K562 (cell line): ENCODE data around the gene AKT1. TPM values are rescaled to one million over a fixed set of nuclear protein-coding genes. Genes with fewer than 3 reads are reported as not detected.
A peak's percentile ranks its signal among the peaks of the same experiment; 100 is the strongest.

Source experiments
- ATAC-seq: fragments of 200-7000 bp; cut with Tn5 transposase; 3 replicates; pipeline ENCODE4 v1.9.1; 2020; ENCODE audit warnings: moderate library complexity
- BruUV-seq: library from RNA; stranded (reverse); fragments of 400-500 nt; replicated peaks from 2 replicates; lab custom pipeline; 2021; lab: Mats Ljungman, UMichigan
- CTCF ChIA-PET: fragments of 300-600 bp; formaldehyde crosslinking; extraction: SDS; loops from one replicate; lab custom pipeline; 2021; ENCODE audit warnings: low intra/inter-chr PET ratio; lab: Yijun Ruan, JAX
- POLR2A ChIA-PET: fragments of 300-600, 350-650 bp; sonication (Branson Sonifier 250); formaldehyde crosslinking; extraction: SDS; loops from one replicate; lab custom pipeline; 2021; ENCODE audit warnings: antibody characterized with exemption, inconsistent platforms; lab: Yijun Ruan, JAX
- DNase-seq, 4 experiments: peaks; one replicate each; pipeline versions ENCODE4 v3.0.0 to v3.0.0-alpha.2; 2011 to 2018; ENCODE audit warnings: low spot score in 3 of 4, mixed read lengths in 3 of 4; ENCODE audit errors: extremely low read depth in 1 of 4
- FAIRE-seq: peaks from 2 replicates; lab custom pipeline; 2011; peaks lifted over from hg19 to GRCh38; lab: Jason Lieb, UNC
- H2AFZ ChIP-seq: 2 replicates; pipeline ENCODE4 v1.6.0; 2011; ENCODE audit warnings: low read depth, low read length, control low read depth, inconsistent platforms
- H3K27ac ChIP-seq: fragments of 200-600 bp; 3 replicates; pipeline ENCODE4 v1.8.0; 2011; ENCODE audit warnings: low read depth, mild to moderate bottlenecking, control low read depth, inconsistent platforms, low read length, moderate library complexity, mixed read lengths; ENCODE audit errors: extremely low read depth
- H3K27me3 ChIP-seq, 2 experiments: fragments of 300-600 bp in 1 of 2; 2 replicates in 1 of 2; 3 replicates in 1 of 2; pipeline versions ENCODE4 v1.6.0 to v1.8.0; 2011; ENCODE audit warnings: inconsistent platforms in 2 of 2, low read length in 2 of 2, mild to moderate bottlenecking in 1 of 2, mixed read lengths in 1 of 2, moderate library complexity in 1 of 2; ENCODE audit not compliant: control insufficient read depth in 2 of 2, insufficient read depth in 2 of 2
- H3K36me3 ChIP-seq: fragments of 300-600 bp; 3 replicates; pipeline ENCODE4 v1.8.0; 2011; ENCODE audit warnings: mild to moderate bottlenecking, low read length, inconsistent platforms; ENCODE audit not compliant: control insufficient read depth, insufficient read depth
- H3K4me1 ChIP-seq, 2 experiments: fragments of 200-600 bp in 1 of 2; replicated peaks in 1 of 2; 2 replicates in 1 of 2; 3 replicates in 1 of 2; pipeline versions ENCODE4 v1.5.1 to v1.8.0; 2011; ENCODE audit warnings: inconsistent platforms in 2 of 2, low read length in 2 of 2, mild to moderate bottlenecking in 1 of 2, mixed read lengths in 1 of 2, moderate library complexity in 1 of 2; ENCODE audit not compliant: control insufficient read depth in 2 of 2, insufficient read depth in 2 of 2
- H3K4me2 ChIP-seq: 2 replicates; pipeline ENCODE4 v1.6.1; 2011; ENCODE audit warnings: low read length, control low read depth, inconsistent platforms, mixed read lengths; ENCODE audit not compliant: insufficient read depth
- H3K4me3 ChIP-seq: fragments of 200-600 bp; sonication (generic), shearing (Covaris generic); 2 replicates; pipeline ENCODE4 v1.5.1; 2016; ENCODE audit warnings: control low read depth, inconsistent platforms
- H3K79me2 ChIP-seq: fragments of 200-600 bp; 3 replicates; pipeline ENCODE4 v1.8.0; 2011; ENCODE audit warnings: low read length, inconsistent platforms; ENCODE audit not compliant: control insufficient read depth, insufficient read depth
- H3K9ac ChIP-seq, 2 experiments: 2 replicates each; pipeline versions ENCODE4 v1.6.0 to v1.6.1; 2011; ENCODE audit warnings: low read depth in 2 of 2, low read length in 2 of 2, control low read depth in 1 of 2, inconsistent platforms in 1 of 2, mild to moderate bottlenecking in 1 of 2, mixed read lengths in 1 of 2; ENCODE audit not compliant: insufficient read depth in 1 of 2
- H3K9me1 ChIP-seq: one replicate; pipeline ENCODE4 v1.6.0; 2011; ENCODE audit warnings: inconsistent platforms, mild to moderate bottlenecking, low read length, moderate library complexity; ENCODE audit not compliant: control insufficient read depth, insufficient read depth
- H3K9me3 ChIP-seq: replicated peaks from 2 replicates; pipeline ENCODE4 v1.5.1; 2011; ENCODE audit warnings: low read depth, low read length, inconsistent platforms; ENCODE audit not compliant: control insufficient read depth, insufficient read depth
- H4K20me1 ChIP-seq: replicated peaks from 2 replicates; pipeline ENCODE4 v1.6.1; 2011; ENCODE audit warnings: low read length, inconsistent platforms, mixed read lengths; ENCODE audit not compliant: control insufficient read depth, insufficient read depth
- ARID2 ChIP-seq: fragments of 450-650 bp; IDR thresholded peaks from 2 replicates; pipeline ENCODE4 v1.6.1; 2017; ENCODE audit warnings: antibody characterized with exemption, mild to moderate bottlenecking
- BHLHE40 ChIP-seq: IDR thresholded peaks from 2 replicates; pipeline ENCODE4 v1.6.1; 2011; ENCODE audit warnings: low read length, improper control_type of control experiment
- NR2C1 ChIP-seq, 2 experiments: fragments of 450-650 bp; IDR thresholded peaks; 2 replicates each; pipeline ENCODE4 v1.6.1; 2017; ENCODE audit warnings: mild to moderate bottlenecking in 2 of 2, antibody characterized with exemption in 1 of 2, inconsistent platforms in 1 of 2, missing compliant biosample characterization in 1 of 2, missing genetic modification characterization in 1 of 2
- POLR2G ChIP-seq: fragments of 200-400 bp; formaldehyde crosslinking; IDR thresholded peaks from 2 replicates; pipeline ENCODE4 v1.6.1; 2017; ENCODE audit warnings: low read depth, mild to moderate bottlenecking, antibody characterized with exemption, low read length, moderate library complexity
- RBFOX2 ChIP-seq: fragments of 200-400 bp; formaldehyde crosslinking; IDR thresholded peaks from 2 replicates; pipeline ENCODE4 v1.6.1; 2017; ENCODE audit warnings: low read depth, mild to moderate bottlenecking, low read length, moderate library complexity
- SAP30 ChIP-seq: fragments of 200-600 bp; sonication (generic); IDR thresholded peaks from 2 replicates; pipeline ENCODE4 v1.6.1; 2012; ENCODE audit warnings: borderline replicate concordance, low read depth, mild to moderate bottlenecking, moderate library complexity, low read length, control low read depth, inconsistent platforms; ENCODE audit not compliant: insufficient read depth, poor library complexity, severe bottlenecking
- SMARCE1 ChIP-seq: fragments of 450-650 bp; IDR thresholded peaks from 2 replicates; pipeline ENCODE4 v1.7.1; 2016; ENCODE audit warnings: mild to moderate bottlenecking
- ZNF696 ChIP-seq: fragments of 250-450 bp; sonication (Bioruptor Pico); conservative IDR thresholded peaks from 2 replicates; pipeline ENCODE4 v1.4.0; 2020; ENCODE audit warnings: mild to moderate bottlenecking, moderate library complexity
- ZNF780A ChIP-seq: fragments of 250-450 bp; sonication (Bioruptor Pico); IDR thresholded peaks from 2 replicates; pipeline ENCODE4 v1.5.0; 2021; ENCODE audit warnings: mild to moderate bottlenecking
- WGBS: fragments of 100-300 bp; shearing (Covaris generic); methylation state at CpG from one replicate; pipeline ENCODE4 v1.1.6; 2016; ENCODE audit warnings: low coverage, mixed read lengths; ENCODE audit not compliant: insufficient coverage; ENCODE audit errors: missing lambda C conversion rate; 5-methylcytosine and 5-hydroxymethylcytosine counted together
- in situ Hi-C: fragments of 300-500 bp; cut with MboI; formaldehyde crosslinking; loops from 4 replicates; pipeline ENCODE4 v1.15.0; 2018; ENCODE audit warnings: inconsistent platforms, mixed read lengths
- intact Hi-C: fragments of 100-400 bp; cut with micrococcal nuclease; formaldehyde crosslinking; loops from 2 replicates; pipeline ENCODE4 v1.14.2; 2022
- polyA plus RNA-seq, 8 experiments: library from polyadenylated mRNA; depleted of rRNA in 4 of 8; stranded (reverse) in 5 of 8; unstranded in 3 of 8; fragments of >200 nt; fragmentation: Nextera tagmentation in 2 of 8; fragmentation: Illumina TruSeq in 1 of 8; extraction: Ambion mirVana in 2 of 8; extraction: Trizol in 1 of 8; gene quantifications; 2 replicates each; pipeline versions ENCODE4 v1.2.1 to v1.2.3, GENCODE V29; 2011 to 2014; ENCODE audit warnings: inconsistent platforms in 1 of 8, missing spikeins in 1 of 8
- total RNA-seq, 7 experiments: library from RNA; depleted of rRNA in 6 of 7; stranded (reverse); fragments of >200 nt in 6 of 7; fragmentation: Illumina TruSeq in 2 of 7; extraction: Trizol in 2 of 7; gene quantifications; 2 replicates each; pipeline versions ENCODE4 v1.2.1 to v1.2.3, GENCODE V29; 2011 to 2021; ENCODE audit warnings: low replicate concordance in 1 of 7
- TF ChIP-seq, protein P1 (sequence below): sonication (generic); formaldehyde crosslinking; IDR thresholded peaks from 2 replicates; pipeline ENCODE4 v1.8.0; 2022; ENCODE audit warnings: missing genetic modification reagents, mild to moderate bottlenecking, moderate library complexity, borderline replicate concordance
- TF ChIP-seq, protein P2 (sequence below), 2 experiments: IDR thresholded peaks; 2 replicates each; pipeline ENCODE4 v1.6.1; 2012; ENCODE audit warnings: improper control_type of control experiment in 2 of 2, low read depth in 2 of 2, low read length in 2 of 2, borderline replicate concordance in 1 of 2

The AKT1 gene
- total and polyA plus RNA-seq, 9 of the 15 experiments (the other 6 are each of a cell fraction or from before 2014, with no cell fraction given), result 0.49 to 132 (median 75.1) TPM

DNA sequence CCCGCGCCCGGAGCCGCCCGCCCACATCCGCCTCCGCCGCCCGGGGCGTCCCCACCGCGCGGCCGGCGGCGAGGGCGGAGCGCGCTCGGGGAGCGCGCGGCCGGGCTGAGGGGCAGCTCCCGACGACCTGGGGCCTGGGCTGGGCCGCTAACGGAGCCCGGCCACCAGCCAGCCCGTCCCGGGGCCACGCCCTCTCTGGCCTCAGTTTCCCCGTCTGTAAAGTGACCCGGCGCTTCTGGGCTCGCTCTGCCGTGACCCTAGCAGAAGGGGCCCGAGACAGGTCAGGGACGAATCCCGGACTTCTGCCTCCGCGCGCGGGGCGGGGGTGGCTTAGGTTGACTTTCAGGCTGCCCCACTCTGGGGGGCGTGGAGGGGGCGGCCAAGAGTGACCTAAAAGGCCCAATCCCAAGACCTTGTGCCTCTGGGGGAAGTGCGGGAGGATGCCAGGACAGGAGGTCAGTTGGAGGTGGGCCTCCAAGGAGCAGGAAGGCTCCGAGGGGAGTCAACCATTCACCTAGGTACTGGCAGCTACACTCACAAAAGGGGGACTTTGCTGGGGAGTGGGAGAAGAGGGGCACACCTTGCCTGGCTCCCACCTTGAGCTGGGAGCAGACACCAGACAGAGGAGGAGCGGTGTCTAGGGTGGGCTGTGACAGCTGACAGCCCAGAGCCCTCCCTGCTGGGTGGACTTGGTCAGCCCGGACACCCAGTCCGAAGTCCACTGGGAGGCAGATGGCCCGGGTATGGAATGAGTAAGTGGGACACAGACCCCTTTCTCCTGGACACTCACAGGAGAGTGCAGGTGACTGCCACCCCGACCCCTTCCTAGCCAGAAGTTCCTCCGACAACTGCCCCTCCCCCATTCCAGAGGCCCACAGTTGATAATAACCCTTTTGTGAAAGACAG is 486 bp upstream of the AKT1 start (continued):
- TF ChIP-seq, protein P1, sequence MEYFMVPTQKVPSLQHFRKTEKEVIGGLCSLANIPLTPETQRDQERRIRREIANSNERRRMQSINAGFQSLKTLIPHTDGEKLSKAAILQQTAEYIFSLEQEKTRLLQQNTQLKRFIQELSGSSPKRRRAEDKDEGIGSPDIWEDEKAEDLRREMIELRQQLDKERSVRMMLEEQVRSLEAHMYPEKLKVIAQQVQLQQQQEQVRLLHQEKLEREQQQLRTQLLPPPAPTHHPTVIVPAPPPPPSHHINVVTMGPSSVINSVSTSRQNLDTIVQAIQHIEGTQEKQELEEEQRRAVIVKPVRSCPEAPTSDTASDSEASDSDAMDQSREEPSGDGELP (CRISPR knock-in tag), result peak; percentile 50; the same call in 1 of the 2 replicates

DNA sequence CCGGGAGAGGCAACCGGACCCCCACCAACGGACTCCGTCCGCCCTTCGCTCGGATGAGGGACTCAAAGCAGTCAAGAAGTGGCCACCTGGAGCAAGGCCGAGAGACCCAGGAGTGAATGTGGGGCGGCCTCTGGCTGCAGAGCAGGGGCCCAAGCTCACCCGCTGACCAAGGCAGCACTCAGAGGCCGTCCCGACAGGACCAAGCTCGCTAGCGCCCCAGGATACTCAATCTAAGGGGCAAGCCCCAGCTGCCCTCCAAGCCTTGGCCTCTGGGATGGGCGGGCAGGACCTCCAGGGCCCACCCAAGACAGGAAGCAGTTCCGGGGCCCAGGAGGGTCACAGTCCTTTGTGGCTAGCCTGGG is 936 bp downstream of the AKT1 start:
- in situ Hi-C loops, result no loop called here
- intact Hi-C loops, result no loop called here
- DNase-seq, result peak in 1 of 4 experiments; percentile 43
- Histone ChIP-seq H3K79me2 (peaks cover 52% of the 10 kb centered on the region), H2AFZ (no peak overlapping the region), H3K4me3 (peak overlapping the region; percentile 70), H3K4me2 (peak overlapping the region; percentile 79), H3K9ac (peak overlapping the region; percentile 82 to 93), H3K9me1 (no peaks in the 10 kb centered on the region), H3K4me1 (peaks cover 46 to 92% of the 10 kb centered on the region in 2 experiments), H3K27me3 (no peaks in the 10 kb centered on the region), H4K20me1 (peaks cover 12% of the 10 kb centered on the region; the same call in 1 of the 2 replicates), H3K9me3 (no peaks in the 10 kb centered on the region), H3K27ac (peak overlapping the region; percentile 74), H3K36me3 (peaks cover 33% of the 10 kb centered on the region; the same call in 1 of the 3 replicates)
- peak; percentile 36 for ATAC-seq
- BruUV-seq, result no TSS peak
- FAIRE-seq, result no peak
- ChIA-PET POLR2A (interaction anchor here (0.6 to 0.9 kb wide), 3 partner anchors 9 to 292 kb away, joined by 3 to 4 read pairs (median 4); no protein-coding TSS in a partner anchor), CTCF (interaction anchor here (0.6 to 0.8 kb wide), 2 partner anchors 21 to 73 kb away, joined by 3 read pairs; no protein-coding TSS in a partner anchor)
- WGBS, result under 1% methylated on average over 16 of the region's 16 CpGs
- TF ChIP-seq POLR2G (peak; percentile 39; the same call in 1 of the 2 replicates), ZNF696 (CRISPR knock-in tag) (no peak), ARID2 (no peak), SMARCE1 (0 out of 2 replicates have a peak, but pooled peaks have one; percentile 22), BHLHE40 (no peak), ZNF780A (CRISPR knock-in tag) (no peak), SAP30 (peak; percentile 14), NR2C1 (IDR thresholded peaks at IDR 0.05) (0 out of 2 replicates have a peak, but pooled peaks have one; percentile 12), NR2C1 (tag; IDR thresholded peaks at IDR 0.05) (no peak), RBFOX2 (peak; percentile 66)
- TF ChIP-seq, protein P2, sequence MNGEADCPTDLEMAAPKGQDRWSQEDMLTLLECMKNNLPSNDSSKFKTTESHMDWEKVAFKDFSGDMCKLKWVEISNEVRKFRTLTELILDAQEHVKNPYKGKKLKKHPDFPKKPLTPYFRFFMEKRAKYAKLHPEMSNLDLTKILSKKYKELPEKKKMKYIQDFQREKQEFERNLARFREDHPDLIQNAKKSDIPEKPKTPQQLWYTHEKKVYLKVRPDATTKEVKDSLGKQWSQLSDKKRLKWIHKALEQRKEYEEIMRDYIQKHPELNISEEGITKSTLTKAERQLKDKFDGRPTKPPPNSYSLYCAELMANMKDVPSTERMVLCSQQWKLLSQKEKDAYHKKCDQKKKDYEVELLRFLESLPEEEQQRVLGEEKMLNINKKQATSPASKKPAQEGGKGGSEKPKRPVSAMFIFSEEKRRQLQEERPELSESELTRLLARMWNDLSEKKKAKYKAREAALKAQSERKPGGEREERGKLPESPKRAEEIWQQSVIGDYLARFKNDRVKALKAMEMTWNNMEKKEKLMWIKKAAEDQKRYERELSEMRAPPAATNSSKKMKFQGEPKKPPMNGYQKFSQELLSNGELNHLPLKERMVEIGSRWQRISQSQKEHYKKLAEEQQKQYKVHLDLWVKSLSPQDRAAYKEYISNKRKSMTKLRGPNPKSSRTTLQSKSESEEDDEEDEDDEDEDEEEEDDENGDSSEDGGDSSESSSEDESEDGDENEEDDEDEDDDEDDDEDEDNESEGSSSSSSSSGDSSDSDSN (IDR thresholded peaks at IDR 0.05; ENCODE audit: borderline replicate concordance in 1 of 2, low read depth in 2 of 2, low read length in 2 of 2), result peak in 1 of 2 experiments; percentile 48; a peak in 1 of 4 replicates
